Hematopoietic multipotent progenitor cell (in vitro differentiated cells): ENCODE measurements around the gene RGS6. TPM values are rescaled to one million over a fixed set of nuclear protein-coding genes. Genes with fewer than 3 reads are reported as not detected.
"Not testable (repeated sequence)": the region's sequence is repeated elsewhere in the genome, so short reads cannot be mapped to it uniquely, and the experiment has no call there.

Source experiments
- DNase-seq, 3 donors: peaks; one replicate each; pipeline ENCODE4 v3.0.0-alpha.2; 2011 to 2015; ENCODE audit warnings: low read depth in 2 of 3, low spot score in 2 of 3
- total RNA-seq: library from RNA; depleted of rRNA; stranded (reverse); fragments of >200 nt; gene quantifications from one replicate; pipeline ENCODE4 v1.2.3, GENCODE V29; 2012

The RGS6 gene
- total RNA-seq, result 0.54 TPM

DNA sequence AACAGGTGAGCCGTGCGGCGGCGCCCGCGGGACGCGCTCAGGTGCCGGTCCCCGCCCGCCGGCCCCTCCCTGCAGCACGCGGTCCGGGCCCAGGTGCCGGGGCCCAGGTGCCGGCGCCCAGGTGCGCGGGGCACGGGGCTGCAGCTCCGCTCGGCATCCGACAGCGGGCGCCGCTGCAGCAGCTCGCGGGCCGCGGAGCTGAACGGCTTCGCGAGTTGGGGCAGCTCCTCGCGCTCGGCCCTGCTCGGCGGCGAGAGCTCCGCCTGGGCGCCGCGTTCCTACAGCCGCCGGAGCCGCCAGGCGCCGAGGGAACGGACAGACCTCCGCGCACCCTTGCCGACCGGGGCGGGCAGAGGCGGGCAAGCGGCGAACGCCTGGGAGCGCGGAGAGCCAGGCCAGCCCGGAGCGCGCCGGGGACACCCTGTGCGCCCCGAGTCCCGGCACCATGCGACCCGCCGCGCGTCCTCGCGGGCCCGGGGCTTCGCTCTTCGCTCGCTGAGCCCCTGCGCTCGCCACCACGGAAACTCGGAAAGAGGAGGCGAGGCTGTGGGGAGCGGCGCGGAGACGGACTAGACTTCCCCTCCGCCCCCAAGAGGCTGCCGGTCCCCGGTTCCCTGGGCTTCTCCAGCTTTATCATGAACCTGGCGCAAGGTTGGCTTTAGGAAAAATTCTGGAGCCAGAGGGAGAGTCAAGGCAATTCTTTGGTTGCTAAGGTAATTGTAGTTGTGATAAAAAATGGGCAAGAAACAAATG is at the start of gene RGS6:
Gene RGS6, plus strand, starts transcription at position 201 of the 753 bp plus-strand sequence.
- DNase-seq, result peak in 2 of 3 donors; percentile 44 to 49

DNA sequence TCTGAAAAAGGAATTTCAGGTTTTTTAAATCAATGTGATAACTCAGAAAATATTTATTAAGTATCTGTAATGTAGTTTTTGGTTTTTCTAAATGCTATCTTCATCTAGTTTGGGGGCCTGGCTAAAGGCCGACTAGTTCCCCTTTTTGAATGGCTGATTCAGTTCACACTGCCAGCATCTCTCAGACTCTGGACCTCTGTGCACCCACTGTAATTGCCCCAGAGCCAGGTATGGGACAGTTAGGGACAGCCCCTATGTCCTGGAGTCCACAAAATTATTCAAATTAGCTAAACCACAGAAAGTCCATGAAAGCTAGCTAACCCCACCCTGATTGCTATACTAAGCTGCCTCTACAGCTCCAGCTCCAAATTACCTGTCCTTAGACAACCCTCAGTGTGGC is 49.1 kb upstream of the RGS6 start:
- DNase-seq, result peak in 1 of 3 donors; percentile 11

GRCh38 chr14:71885301-71885700 is 46.9 kb upstream of the RGS6 start:
- no peak for DNase-seq

GRCh38 chr14:71887802-71888201 is 44.4 kb upstream of the RGS6 start:
- DNase-seq, result peak in 1 of 3 donors; percentile 21

DNA sequence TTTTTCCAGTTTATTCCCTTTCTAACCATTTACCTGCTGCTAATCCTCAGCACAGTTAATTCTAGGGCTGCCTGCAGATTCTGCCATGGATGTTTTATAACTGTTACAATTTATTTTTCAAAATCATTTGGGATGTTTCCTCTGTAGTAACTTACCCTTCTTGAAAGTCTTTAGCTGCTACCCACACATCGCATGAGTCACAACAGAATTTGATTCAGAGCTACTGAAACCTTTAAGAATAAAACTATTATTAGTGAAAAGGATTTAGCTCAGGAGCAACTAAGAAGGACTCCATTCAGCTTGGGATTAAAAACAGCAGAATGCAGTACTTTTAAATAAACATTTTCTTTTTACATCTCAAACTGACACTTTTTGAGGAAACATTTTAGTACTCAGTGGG is 41.7 kb upstream of the RGS6 start:
- DNase-seq, result no peak

DNA sequence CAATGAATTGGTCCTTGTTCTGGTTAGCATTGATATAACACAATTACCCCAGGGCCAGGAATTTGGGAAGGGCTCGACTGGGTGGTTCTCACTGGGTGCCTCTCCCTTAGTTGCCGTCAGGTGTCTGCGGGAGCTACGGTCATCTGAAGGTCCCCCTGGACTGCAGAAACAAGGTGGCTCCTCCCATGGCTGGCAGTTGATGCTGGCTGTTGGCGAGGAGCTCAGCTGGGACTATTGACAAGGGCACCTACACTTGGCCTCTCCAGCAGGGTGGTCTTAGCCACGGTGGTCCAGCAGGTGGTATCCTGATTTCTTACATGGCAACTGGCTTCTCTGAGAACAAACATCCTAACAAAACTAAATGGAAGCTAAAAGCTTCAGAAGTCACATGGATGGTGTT is 41.0 kb upstream of the RGS6 start:
- DNase-seq, result no peak

DNA sequence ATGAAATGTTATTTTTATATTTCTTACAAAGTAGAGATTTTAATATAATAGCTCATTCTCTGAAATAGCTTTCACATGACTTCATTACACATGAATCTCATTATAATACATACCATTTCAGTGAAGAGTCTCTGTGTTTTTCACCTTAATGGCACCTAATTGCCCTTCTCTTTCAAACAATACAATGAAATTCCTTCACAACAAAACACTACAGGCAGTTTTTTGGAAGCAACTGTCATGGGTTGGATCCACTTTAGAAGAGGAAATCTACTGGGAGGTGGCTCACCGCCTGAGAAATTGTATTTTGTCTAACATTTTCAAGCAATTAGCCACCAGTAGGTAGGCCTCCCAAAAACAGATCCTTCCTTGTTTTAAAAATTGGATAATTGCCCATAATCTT is 40.3 kb upstream of the RGS6 start:
- no peak for DNase-seq

GRCh38 chr14:71905031-71905430 is 27.2 kb upstream of the RGS6 start:
- no peak for DNase-seq

DNA sequence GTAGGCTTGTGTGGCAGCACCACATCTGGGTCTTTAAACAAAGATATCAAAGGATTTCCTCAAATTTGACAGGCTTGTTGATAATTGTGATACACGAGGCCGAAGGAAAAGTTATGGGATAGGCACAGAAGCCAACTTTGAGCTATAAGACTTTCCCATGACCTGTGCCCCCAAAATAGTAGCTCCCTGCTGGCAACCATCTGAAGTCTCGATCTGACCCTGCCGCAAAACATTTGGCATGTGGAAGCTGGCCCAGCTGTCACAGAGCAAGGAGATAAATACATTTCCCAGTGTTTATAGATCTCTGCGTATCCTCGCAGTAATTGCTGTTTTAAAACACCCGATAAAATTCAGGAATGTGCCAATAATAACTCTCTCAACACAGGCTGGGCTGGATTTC is 26.4 kb upstream of the RGS6 start:
- no peak for DNase-seq

DNA sequence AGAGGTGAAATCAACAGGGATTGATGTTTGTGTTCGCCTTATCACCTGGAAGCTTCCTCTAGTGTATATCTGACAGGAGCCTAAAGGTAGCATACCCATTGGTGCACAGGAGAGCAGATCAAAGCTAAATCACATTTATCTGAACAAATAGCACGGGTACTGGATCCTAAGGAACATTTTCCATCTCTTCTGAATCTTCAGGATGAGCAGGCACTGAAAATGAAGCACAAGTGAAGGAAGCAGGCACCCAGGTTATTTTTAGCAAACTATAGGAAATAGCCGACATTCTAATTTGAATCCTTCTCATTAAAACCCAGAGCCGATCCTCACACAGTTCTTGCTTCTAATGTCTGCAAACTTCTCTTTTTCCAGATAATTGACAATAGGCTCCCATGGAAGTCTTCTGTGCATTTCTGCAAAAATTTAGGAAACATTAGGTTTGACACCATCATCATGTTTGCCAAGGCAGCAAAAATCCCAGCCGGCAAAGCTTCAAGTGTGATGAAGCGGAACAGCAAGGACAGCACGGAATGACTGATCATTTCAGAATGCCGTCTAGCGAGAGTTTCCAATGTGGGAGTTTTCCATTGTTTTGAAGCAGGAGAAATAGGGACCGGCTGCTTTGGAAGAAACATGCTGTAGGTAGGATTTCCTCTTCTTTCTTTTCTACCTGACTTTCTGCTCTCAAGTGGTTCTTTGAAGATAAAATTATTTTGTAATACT is 24.3 kb upstream of the RGS6 start:
- DNase-seq, result no peak

DNA sequence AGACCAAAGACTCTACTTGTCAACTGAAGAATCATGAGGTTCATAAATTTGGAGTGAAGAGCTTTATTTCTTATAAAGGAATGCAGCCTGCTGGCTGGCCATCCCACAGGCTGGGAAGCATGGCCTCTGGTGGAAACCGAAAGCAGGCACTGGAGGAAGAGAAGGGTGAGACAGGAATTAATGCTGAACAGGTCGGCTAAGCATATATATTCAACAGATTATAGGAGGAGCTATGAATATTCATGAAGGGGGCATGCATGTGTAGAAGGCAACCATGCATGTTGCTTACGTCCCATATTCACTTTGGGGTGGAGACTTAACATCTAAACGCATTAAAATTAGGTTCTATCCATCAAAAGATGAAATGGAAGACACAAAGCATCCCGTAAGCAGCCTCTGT is 20.6 kb upstream of the RGS6 start:
- DNase-seq, result no peak

DNA sequence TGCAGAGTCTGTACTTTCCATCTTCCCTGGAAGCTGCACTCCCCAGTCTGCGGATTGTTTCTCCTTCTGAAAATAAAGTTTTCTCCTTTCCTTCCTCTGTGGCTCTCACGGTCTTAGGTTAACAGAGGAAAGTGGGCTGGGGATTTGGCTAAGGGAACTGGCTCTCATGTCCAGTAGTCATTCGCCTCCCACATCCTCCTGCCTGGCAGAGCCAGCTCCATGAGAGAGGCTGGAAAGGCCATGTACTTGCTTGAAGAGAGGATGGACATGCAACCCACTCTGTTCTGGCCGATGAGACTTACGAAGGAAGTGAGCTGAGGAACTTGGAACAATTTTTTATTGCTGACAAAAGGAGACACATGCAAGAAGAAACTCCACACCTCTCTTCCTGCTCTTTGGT is 18.9 kb upstream of the RGS6 start:
- DNase-seq, result no peak

DNA sequence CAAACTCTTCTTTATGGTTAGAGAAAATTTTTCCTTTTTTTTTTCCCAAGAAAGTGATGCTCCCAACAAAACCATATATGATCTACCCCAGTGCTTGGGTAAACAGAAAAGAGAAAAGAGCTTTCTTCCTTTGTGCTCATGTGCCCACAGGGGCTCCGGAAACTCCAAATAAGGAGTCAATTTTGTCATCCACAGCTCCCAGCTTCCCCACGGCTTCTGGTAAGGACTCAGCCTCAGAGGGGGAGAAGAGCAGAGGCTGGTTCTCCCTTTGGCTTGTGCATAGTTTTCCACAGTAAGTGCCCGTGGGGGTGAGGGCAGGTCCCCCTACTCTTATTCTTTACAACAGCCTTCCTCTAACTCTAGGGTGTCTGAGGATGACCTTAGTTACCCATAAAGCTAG is 13.3 kb upstream of the RGS6 start:
- DNase-seq, result peak in 1 of 3 donors; percentile 14

DNA sequence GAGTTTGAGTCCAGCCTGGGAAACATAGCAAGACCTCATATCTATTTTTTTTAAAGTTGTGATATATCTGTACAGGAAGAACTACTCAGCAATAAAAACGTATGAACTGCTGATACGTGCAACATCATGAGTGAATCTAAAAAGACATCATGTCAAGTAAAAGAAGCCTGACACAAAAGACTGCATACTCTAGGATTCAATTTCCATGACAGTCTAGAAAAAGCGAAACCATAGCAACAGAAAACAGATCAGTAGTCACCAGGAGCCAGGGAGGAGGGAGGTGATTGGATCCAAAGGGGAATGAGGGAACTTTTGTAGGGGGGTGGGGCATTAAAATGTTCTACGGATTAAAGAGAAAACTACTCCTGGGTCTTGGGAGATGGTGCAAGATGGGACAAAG is 8.7 kb upstream of the RGS6 start:
- no peak for DNase-seq

GRCh38 chr14:71931492-71932228 is 569 bp upstream of the RGS6 start:
- peak in 2 of 3 donors; percentile 11 to 12 for DNase-seq

DNA sequence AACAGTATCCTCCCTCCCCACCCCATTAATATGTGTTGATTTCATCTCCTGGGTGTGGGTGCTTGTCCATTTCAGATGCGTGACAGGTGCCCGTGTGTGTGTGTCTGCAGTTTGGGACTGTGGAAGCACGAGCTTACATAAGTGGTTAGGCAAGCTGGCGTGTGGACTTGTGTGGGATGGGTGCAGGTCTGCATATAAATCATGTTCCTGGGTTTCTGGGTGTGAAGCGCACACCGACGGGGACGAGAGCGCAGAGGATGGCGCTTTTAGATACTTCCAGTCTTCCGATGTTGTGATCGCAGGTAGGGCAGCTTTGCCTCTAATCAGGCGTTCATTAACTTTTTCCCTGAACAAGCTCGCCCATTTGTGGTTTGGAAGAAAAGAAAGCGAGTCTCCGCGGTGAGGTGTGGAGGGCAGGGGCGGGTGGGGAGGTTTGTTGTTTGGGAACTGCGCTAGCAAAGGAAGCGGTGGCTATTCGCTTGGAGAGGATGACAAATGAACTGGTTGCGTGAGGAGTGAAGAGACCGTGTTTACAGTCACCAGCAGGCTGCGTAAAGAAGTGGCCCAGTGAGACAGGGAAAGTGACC is 865 bp downstream of the RGS6 start:
- peak in 2 of 3 donors; percentile 32 to 47 for DNase-seq

DNA sequence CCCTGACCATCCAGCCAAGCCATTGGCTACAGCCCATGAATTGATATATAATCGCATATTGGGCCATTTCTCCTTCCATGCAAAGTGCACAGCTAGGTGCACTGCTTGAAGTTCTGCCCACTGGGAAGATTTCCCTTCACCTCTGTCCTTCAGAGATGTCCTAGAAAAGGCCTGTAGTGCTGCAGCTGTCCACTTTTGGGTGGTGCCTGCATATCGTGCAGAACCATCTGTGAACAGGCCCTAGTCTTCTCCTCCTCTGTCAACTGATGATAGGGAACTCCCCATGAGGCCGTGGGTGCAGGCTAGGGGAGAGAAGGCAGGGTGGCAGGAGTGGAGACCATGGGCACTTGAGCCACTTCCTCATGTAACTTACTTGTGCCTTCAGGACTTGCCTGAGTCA is 6.0 kb downstream of the RGS6 start:
- not testable (repeated sequence) for DNase-seq

DNA sequence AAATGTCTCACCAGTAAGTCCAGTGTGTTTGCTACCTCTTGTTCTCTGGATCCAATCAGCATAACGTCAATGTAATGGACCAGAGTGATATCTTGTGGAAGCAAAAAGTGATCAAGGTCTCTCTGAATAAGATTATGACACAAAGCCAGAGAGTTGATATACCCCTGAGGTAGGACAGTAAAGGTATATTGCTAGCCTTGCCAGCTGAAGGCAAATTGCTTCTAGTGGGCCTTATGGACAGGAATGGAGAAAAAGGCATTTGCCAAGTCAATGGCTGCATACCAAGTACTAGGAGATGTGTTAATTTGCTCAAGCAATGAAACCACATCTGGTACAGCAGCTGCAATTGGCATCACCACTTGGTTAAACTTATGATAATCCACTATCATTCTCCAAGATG is 7.1 kb downstream of the RGS6 start:
- not testable (repeated sequence) for DNase-seq

DNA sequence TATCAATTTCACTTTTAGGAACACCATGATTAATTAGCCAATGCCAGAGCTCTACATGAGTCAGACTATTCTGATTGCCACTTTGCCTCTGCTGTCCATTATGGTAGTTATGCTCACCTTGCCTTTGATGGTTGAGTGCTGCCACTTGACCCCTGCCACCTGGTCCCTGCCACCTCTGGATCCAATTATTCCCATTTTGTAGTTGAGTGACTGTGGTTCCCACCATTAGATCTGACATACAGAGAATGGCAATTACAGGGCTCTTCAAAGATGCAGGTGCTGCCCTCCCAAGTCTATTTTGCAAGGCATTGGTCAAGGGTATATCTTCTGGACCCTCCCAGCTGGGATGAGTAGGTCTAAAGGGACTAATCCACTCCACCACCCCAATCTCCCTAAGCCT is 8.3 kb downstream of the RGS6 start:
- DNase-seq, result not testable (repeated sequence)

DNA sequence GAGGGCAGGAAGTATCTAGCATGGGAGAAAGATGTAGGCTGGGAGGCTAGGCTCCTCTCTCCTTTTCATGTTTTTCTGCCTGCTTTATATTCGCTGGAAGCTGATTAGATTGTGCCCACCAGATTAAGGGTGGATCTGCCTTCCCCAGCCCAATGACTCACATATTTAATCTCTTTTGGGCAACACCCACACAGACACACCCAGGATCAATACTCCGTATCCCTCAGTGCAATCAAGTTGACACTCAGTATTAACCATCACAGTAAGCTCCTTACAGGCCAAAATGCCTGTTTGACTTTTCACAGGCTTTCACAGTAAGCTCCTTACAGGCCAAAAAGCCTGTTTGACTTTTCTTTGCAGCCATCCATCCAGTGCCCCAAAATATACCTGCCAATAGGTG is 9.4 kb downstream of the RGS6 start:
- DNase-seq, result not testable (repeated sequence)
